Gastroesophageal sphincter (tissue), 4 donors: ENCODE data around the gene KATNAL2. TPM values are rescaled to one million over a fixed set of nuclear protein-coding genes. Genes with fewer than 3 reads are reported as not detected.

Experiments used
- ATAC-seq: fragments of 150-250 bp; one replicate; pipeline ENCODE4 v1.9.1; 2016; ENCODE audit warnings: mild to moderate bottlenecking, moderate library complexity
- H3K27ac ChIP-seq, 4 donors: fragments of 200-600 bp; sonication (generic) in 3 of 4; 1 replicate in 3 of 4; 2 replicates in 1 of 4; pipeline ENCODE4 v1.5.1; 2016 to 2019
- H3K27me3 ChIP-seq: fragments of 200-600 bp; sonication (generic); one replicate; pipeline ENCODE4 v1.5.1; 2019
- H3K36me3 ChIP-seq, 2 donors: fragments of 200-600 bp; sonication (generic); one replicate each; pipeline ENCODE4 v1.5.1; 2019; ENCODE audit warnings: control low read depth in 1 of 2
- H3K4me1 ChIP-seq, 3 donors: fragments of 200-600 bp; sonication (generic); 1 replicate in 2 of 3; 2 replicates in 1 of 3; pipeline ENCODE4 v1.5.1; 2016 to 2019; ENCODE audit warnings: control low read depth in 2 of 3
- H3K4me3 ChIP-seq, 2 donors: fragments of 200-600 bp; sonication (generic); one replicate each; pipeline ENCODE4 v1.5.1; 2019; ENCODE audit warnings: mild to moderate bottlenecking in 1 of 2, moderate library complexity in 1 of 2
- H3K9me3 ChIP-seq, 3 donors: fragments of 200-600 bp; sonication (generic); one replicate each; pipeline ENCODE4 v1.5.1; 2017 to 2019; ENCODE audit warnings: control low read depth in 2 of 3
- EP300 ChIP-seq: sonication (generic); formaldehyde crosslinking; IDR thresholded peaks from one replicate; pipeline ENCODE4 v1.6.1; 2017; ENCODE audit warnings: antibody characterized with exemption, mild to moderate bottlenecking
- POLR2A ChIP-seq, 2 donors: fragments of 450-650 bp; IDR thresholded peaks; one replicate each; pipeline ENCODE4 v1.6.1; 2017; ENCODE audit warnings: antibody characterized with exemption in 2 of 2, mild to moderate bottlenecking in 2 of 2, moderate library complexity in 1 of 2
- POLR2AphosphoS5 ChIP-seq: sonication (generic); formaldehyde crosslinking; IDR thresholded peaks from one replicate; pipeline ENCODE4 v1.6.1; 2017; ENCODE audit warnings: antibody characterized with exemption
- WGBS, 2 donors: methylation state at CpG; one replicate each; pipeline ENCODE4 v1.1.5; 2018; ENCODE audit warnings: low coverage in 1 of 2; 5-methylcytosine and 5-hydroxymethylcytosine counted together
- total RNA-seq, 4 donors: library from RNA; depleted of rRNA; stranded (reverse); fragments of >200 nt; gene quantifications; one replicate each; pipeline ENCODE4 v1.1.0, GENCODE V29; 2016
- TF ChIP-seq, protein P1 (sequence below), 4 experiments: fragments of 200-600 bp in 2 of 4; fragments of 450-650 bp in 2 of 4; sonication (generic) in 1 of 4; IDR thresholded peaks; one replicate each; pipeline ENCODE4 v1.5.1; 2017 to 2019; ENCODE audit warnings: antibody characterized with exemption in 4 of 4, mild to moderate bottlenecking in 2 of 4, moderate library complexity in 2 of 4

The KATNAL2 gene
- total RNA-seq, 4 donors from 2014 or later: 0.89 to 4.1 (median 3.3) TPM

DNA sequence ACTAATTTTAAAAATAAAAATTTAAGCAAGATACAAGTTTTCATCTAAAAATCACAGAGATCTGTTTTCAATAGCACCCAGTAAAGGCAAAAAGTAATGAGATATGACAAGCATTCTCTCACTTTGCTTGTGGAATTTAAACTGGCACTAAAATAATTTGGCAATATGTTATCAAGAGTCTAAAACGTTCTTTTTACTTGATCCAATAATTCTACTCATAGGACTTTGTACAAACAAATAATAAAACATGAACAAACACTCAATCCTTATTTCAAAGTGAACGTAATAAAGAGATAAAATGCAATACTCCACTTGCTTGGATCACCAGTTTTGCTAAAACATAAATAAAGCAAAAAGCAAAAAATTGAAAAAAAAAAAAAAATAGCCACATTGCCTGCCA lies 30.5 kb upstream of the KATNAL2 start:
- H3K27me3 ChIP-seq: no peaks in the 10 kb centered on the region
- no peak overlapping the region for H3K27ac ChIP-seq
- H3K4me1 ChIP-seq: no peaks in the 10 kb centered on the region
- peaks cover 0 to 27% of the 10 kb centered on the region in 2 donors for H3K36me3 ChIP-seq
- no peak overlapping the region for H3K4me3 ChIP-seq
- TF ChIP-seq POLR2A (IDR thresholded peaks at IDR 0.05) (no peak), EP300 (no peak), POLR2AphosphoS5 (no peak)
- TF ChIP-seq, protein P1, sequence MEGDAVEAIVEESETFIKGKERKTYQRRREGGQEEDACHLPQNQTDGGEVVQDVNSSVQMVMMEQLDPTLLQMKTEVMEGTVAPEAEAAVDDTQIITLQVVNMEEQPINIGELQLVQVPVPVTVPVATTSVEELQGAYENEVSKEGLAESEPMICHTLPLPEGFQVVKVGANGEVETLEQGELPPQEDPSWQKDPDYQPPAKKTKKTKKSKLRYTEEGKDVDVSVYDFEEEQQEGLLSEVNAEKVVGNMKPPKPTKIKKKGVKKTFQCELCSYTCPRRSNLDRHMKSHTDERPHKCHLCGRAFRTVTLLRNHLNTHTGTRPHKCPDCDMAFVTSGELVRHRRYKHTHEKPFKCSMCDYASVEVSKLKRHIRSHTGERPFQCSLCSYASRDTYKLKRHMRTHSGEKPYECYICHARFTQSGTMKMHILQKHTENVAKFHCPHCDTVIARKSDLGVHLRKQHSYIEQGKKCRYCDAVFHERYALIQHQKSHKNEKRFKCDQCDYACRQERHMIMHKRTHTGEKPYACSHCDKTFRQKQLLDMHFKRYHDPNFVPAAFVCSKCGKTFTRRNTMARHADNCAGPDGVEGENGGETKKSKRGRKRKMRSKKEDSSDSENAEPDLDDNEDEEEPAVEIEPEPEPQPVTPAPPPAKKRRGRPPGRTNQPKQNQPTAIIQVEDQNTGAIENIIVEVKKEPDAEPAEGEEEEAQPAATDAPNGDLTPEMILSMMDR (IDR thresholded peaks at IDR 0.05): no peak
- ATAC-seq: no peak
- 38 to 67% methylated on average over 1 to 2 of the region's 2 CpGs for WGBS, 2 donors
- H3K9me3 ChIP-seq: peaks cover 0 to 19% (median 0%) of the 10 kb centered on the region in 3 donors

DNA sequence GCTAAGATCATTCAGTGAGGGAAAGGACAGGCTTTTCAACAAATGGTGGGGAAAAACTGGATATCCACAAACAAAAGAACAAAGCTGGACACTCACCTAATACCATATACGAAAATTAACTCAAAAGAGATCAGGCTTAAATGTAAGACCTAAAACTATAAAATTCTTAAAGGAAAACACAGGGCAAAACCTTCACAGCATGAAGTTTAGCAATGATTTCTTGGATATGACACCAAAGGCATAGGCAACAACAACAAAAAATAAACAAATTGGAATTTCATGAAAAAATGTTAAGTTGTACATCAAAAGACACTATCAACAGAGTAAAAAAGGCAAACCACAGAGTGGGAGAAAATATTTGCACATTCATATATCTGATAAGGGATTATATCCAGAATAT lies 28.4 kb upstream of the KATNAL2 start:
- Histone ChIP-seq H3K4me3 (no peak overlapping the region), H3K9me3 (peaks cover 0 to 19% (median 0%) of the 10 kb centered on the region in 3 donors), H3K4me1 (no peaks in the 10 kb centered on the region), H3K27ac (no peak overlapping the region), H3K36me3 (peaks cover 0 to 27% of the 10 kb centered on the region in 2 donors), H3K27me3 (no peaks in the 10 kb centered on the region)
- WGBS, 2 donors: 83 to 100% methylated on average over 1 of the region's 1 CpG
- ATAC-seq: no peak
- no peak for TF ChIP-seq EP300
- no peak for TF ChIP-seq POLR2AphosphoS5
- TF ChIP-seq, protein P1 (IDR thresholded peaks at IDR 0.05): no peak
- no peak for TF ChIP-seq POLR2A (IDR thresholded peaks at IDR 0.05)

DNA sequence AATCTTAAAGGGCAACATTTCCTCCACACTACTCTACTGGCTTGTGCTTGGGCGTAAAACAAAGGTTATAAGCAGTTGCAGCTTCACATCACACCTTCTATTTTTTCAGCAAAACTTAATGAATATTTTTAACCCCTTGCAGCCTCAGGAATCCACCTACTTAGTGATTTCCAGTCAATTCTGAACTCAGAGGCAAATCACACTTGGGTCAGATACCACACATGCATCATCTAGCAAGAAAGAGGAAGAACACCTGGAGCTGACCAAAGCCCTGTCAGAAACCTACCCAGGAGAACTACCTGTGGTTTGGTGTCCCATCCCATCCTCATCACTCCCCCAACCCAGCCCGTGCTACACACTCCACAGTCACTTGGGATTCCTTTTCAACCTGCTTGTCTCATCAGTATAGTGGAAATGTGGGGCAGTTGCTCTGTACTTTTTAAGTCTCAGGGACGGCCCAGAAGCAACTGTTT lies 25.6 kb upstream of the KATNAL2 start:
- WGBS, 2 donors: 69 to 76% methylated on average over 3 of the region's 3 CpGs
- TF ChIP-seq, protein P1 (IDR thresholded peaks at IDR 0.05): no peak
- TF ChIP-seq EP300: no peak
- ATAC-seq: no peak

DNA sequence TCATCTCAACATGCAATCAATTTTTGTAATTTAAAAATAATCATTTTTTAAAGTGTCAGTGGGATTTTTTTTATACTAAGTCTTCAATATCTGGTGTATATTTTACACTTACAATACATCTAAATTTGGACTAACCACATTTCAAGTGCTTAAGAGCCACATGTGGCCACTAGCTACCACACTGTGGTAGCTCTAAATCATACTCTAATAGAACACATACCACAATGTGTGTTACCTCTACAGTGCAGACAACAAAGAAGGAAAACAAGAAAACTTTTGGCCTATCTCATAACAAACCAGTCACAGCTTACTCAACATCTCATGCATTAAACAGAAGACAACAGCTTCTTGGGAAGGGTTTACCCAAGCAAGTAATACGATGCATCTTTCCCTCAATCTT lies 24.6 kb upstream of the KATNAL2 start:
- Histone ChIP-seq H3K4me1 (peaks cover 0 to 6% (median 0%) of the 10 kb centered on the region in 3 donors), H3K9me3 (peaks cover 0 to 16% (median 0%) of the 10 kb centered on the region in 3 donors), H3K27ac (no peak overlapping the region), H3K4me3 (no peak overlapping the region), H3K27me3 (no peaks in the 10 kb centered on the region), H3K36me3 (peaks cover 0 to 27% of the 10 kb centered on the region in 2 donors)
- TF ChIP-seq EP300: no peak
- no peak for TF ChIP-seq POLR2A (IDR thresholded peaks at IDR 0.05)
- TF ChIP-seq, protein P1 (IDR thresholded peaks at IDR 0.05): no peak
- TF ChIP-seq POLR2AphosphoS5: no peak
- 82 to 100% methylated on average over 1 of the region's 1 CpG for WGBS, 2 donors
- ATAC-seq: no peak

More for the DNA sequence above, 25.6 kb upstream of the KATNAL2 start:
- Histone ChIP-seq H3K9me3 (peaks cover 0 to 19% (median 0%) of the 10 kb centered on the region in 3 donors), H3K4me1 (peaks cover 0 to 6% (median 0%) of the 10 kb centered on the region in 3 donors), H3K27ac (no peak overlapping the region), H3K4me3 (no peak overlapping the region), H3K36me3 (peaks cover 0 to 27% of the 10 kb centered on the region in 2 donors), H3K27me3 (no peaks in the 10 kb centered on the region)

DNA sequence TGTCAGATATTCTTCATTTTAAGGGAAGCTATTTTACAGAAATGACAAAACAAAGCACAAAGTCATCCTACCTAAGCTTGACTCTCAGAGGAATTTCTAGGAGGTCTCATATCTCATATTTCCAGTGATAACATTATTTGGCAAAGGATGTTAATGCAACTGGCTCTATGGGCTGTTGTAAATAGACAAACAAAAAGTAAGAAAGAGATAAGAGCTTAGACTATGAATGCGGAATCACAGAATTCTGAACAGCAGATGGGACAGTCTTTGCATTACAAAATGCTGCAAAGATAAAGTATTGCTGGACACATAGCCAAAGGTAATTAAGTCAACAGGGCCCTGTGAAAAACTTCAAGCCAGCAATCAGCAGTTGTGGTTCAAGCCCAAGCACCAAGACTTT lies 24.0 kb upstream of the KATNAL2 start:
- 100% methylated on average over 1 of the region's 1 CpG for whole genome bisulfite sequencing, 2 donors
- H3K9me3 ChIP-seq: peaks cover 0 to 13% (median 0%) of the 10 kb centered on the region in 3 donors
- no peak for ATAC-seq

More for the DNA sequence above, 24.0 kb upstream of the KATNAL2 start:
- Histone ChIP-seq H3K27ac (no peak overlapping the region), H3K36me3 (peaks cover 0 to 24% of the 10 kb centered on the region in 2 donors), H3K4me3 (no peak overlapping the region), H3K27me3 (no peaks in the 10 kb centered on the region), H3K4me1 (peaks cover 0 to 6% (median 0%) of the 10 kb centered on the region in 3 donors)
- TF ChIP-seq, protein P1 (IDR thresholded peaks at IDR 0.05): no peak
- TF ChIP-seq EP300 (no peak), POLR2AphosphoS5 (no peak), POLR2A (IDR thresholded peaks at IDR 0.05) (no peak)
